ENCODE data around the gene SV2C.
"Not testable (repeated sequence)": the region's sequence is repeated elsewhere in the genome, so short reads cannot be mapped to it uniquely, and the experiment has no call there.

SV2C gene

GRCh38 chr5:76325876-76326491 lies 242.8 kb downstream of the SV2C start:
- no peak overlapping the region for H3K4me3 ChIP-seq
- H3K27ac ChIP-seq, result peak overlapping the region in 14 of 21 experiments; percentile 33 to 90 (median 66)

DNA sequence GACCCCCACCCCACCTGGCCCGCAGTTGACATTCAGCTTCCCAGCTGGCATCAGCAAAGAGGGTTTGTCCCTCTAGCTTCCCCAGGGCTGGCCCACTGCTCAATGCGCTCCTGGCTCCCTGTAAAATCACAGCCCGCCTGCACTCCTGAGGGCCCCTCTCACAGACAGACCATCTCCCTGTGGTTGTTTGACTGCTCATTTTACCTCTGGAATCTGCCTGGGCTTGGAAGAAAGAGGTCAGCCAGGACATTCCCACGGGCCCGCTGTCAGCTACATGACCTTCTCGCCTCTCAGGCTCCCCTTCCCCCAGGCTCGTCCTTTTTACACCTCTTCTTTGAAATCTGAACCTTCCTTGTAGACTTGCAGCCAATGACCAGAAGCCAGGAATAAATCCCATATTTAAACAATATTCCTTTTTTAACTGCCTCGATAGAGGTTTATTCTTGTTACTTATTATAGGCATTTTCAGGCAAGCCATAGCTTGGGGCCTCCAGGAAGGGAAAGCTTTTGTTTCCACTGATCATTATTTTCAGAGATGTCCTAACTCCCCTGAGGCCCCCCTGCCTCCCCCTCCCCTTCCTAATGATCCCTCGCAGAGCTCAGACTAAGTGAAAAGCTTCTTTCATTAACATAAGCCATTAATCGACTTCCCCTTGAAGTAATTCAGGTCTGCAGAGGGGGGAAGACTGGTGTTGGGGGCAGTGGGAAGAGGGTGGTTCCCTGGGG lies 243.6 kb downstream of the SV2C start:
- Histone ChIP-seq H3K27ac (peak overlapping the region in 16 of 21 experiments; percentile 13 to 90 (median 62)), H3K4me3 (no peak overlapping the region)

- H3K4me3 ChIP-seq, result no peak overlapping the region
- no peak overlapping the region for H3K27ac ChIP-seq
Measured at GRCh38 chr5:76329346-76329745, 246.2 kb downstream of the SV2C start.

DNA sequence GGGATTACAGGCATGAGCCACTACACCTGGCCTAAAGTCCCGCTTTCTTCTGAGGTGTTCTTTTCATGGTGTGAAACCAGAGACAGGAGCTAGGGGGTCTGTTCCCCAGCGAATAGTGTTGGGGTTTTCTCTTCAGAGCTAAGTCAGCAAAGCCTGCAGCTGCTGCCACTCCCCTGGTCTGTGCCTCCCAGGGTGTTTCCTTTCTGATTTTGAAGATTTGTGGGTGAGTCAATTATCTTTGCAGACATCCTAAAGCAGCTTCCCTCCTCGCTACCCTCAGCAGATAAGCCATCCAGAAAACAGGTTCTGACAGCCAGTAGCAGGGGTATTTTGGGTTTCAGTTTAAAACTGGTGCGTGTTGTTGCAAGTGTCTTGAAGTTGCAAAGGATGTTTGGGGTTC lies 247.9 kb downstream of the SV2C start:
- Histone ChIP-seq H3K4me3 (no peak overlapping the region), H3K27ac (peak overlapping the region in 6 of 21 experiments; percentile 3 to 80 (median 52))

DNA sequence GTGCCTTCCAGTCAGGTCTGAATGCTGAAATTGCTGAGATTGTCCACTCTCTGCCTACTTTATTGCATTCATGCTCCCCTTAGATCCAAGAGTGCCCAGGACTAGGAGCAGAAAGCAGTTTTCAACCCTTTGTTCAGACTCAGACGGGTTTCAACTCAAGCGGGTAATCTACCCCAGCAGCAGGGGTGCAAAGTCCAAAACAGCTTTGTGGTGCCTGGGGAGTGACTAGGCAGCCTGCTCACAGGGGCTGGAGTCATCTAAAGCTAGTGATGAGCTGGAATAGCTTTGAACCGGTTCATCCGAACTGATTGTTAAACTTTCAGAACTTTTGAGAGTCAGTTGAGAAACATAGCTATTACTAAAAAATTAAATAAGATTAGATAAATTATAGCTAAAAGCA lies 248.9 kb downstream of the SV2C start:
- Histone ChIP-seq H3K27ac (peak overlapping the region in 4 of 21 experiments; percentile 11 to 80 (median 76)), H3K4me3 (no peak overlapping the region)

DNA sequence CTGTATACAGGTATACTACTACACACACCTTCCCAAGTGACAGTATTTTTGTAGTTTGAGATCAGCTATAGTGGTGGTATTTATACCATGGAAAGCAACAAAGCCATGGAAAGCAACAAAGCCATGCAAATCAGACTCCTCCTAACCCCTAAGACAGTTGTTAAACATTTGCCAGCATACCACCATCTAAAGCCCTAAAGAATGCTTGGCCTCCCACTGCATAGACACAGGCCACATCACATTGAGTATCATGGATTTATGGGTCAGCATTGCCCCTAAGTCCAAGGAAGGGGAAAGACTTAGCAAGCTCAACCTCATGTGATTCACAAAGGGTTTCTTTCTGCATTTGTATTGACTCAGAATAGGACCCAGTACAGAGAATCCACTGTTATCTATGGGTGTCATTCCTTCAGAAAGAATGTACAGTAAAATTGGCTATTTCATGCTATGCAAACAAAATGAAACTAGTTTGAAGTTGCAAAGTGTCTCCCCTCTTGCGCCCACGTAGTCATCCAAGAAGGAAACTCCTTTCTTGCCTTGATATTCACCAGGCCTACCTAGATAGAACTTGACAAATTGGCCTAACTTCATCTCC lies 249.5 kb downstream of the SV2C start:
- Histone ChIP-seq H3K27ac (peak overlapping the region in 1 of 21 experiments; percentile 80), H3K4me3 (no peak overlapping the region)

DNA sequence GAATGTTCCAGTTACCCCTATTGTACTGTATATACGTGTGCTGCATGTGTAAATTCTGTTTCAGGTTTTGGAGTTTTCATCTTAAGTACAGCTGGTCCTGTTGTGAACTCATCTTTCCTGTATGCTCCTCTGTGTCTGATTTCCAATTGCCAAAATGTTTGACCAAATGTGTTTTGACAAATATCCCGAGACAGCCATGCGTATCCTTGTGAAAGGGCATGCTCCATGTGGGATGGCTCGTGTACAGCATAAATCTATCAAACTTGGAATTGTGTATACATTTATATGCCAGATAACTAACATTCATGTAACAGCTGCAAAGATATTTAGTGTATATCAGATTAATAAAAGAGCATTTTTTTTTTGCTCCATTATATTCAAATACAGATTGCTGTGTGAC lies 250.4 kb downstream of the SV2C start:
- no peak overlapping the region for H3K27ac ChIP-seq
- H3K4me3 ChIP-seq, result no peak overlapping the region

- Histone ChIP-seq H3K4me3 (no peak overlapping the region), H3K27ac (no peak overlapping the region)
Measured at GRCh38 chr5:76334574-76334973, 251.4 kb downstream of the SV2C start.

- not testable (repeated sequence) for H3K27ac ChIP-seq, H3K4me3 ChIP-seq
Measured at GRCh38 chr5:76335451-76335850, 252.3 kb downstream of the SV2C start.

GRCh38 chr5:76336253-76336809 lies 253.1 kb downstream of the SV2C start:
- not testable (repeated sequence) for H3K27ac ChIP-seq, H3K4me3 ChIP-seq

DNA sequence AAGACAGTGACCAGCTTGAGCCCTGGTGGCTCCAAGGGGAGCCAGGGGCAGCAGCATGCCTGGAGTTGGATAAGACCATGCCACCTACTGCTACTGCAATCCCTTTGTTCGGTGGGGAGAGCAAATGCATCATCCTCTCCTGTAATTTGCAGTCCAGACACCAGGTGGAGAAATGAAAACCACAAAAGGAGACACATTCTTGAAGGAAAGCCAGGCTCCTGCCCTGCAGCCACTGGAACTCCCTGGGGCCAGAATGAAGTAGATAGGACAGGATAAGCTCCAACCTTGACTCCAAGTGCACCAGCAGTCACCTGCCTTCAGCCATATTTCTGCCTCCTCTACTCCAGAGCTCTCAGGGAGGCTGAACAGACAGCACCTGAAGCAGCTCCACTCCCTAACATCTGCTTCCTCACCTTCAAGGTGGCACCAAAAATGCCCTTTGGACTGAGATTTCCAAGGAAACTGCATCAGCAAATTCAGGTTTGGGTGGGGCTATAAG lies 254.8 kb downstream of the SV2C start:
- no peak overlapping the region for H3K27ac ChIP-seq
- no peak overlapping the region for H3K4me3 ChIP-seq

- Histone ChIP-seq H3K27ac (no peak overlapping the region), H3K4me3 (no peak overlapping the region)
Measured at GRCh38 chr5:76339919-76340318, 256.7 kb downstream of the SV2C start.

DNA sequence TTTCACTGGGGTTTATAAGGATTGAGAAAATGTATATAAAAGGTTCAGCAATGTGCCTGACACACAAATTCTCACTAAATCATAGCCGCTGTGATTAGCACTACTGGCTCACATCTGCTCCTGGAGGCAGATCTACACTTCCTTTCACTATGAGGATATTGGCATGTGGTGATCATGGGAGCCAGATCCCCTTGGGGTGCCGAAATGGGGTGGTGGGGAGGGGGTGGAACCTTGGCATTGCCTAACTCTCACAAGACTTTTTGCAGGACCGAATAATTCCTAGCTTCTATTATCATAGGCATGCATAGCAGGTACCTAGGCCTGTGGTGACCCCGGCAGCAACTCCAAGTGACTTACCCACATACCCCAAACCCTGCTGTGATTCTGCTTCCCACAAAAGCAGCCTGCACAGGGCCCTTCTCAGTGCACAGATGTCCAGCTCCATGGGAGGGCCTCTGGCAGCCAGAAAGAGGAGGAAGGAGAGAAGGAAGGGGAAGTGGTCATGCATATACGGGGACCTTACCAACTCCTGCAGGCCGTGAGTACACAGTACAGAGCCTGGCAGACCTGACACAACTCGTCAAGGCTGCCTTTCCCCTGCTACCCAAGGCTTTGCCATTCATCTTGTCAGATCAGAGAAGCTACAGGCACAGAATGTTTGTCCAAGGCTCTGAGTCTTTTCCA lies 258.6 kb downstream of the SV2C start:
- H3K4me3 ChIP-seq, result no peak overlapping the region
- peak overlapping the region in 3 of 21 experiments; percentile 20 to 41 (median 39) for H3K27ac ChIP-seq

- Histone ChIP-seq H3K27ac (peak overlapping the region in 3 of 21 experiments; percentile 20 to 41 (median 39)), H3K4me3 (no peak overlapping the region)
Measured at GRCh38 chr5:76342474-76342873, 259.3 kb downstream of the SV2C start.

GRCh38 chr5:76345582-76345981 lies 262.4 kb downstream of the SV2C start:
- Histone ChIP-seq H3K4me3 (no peak overlapping the region), H3K27ac (no peak overlapping the region)

DNA sequence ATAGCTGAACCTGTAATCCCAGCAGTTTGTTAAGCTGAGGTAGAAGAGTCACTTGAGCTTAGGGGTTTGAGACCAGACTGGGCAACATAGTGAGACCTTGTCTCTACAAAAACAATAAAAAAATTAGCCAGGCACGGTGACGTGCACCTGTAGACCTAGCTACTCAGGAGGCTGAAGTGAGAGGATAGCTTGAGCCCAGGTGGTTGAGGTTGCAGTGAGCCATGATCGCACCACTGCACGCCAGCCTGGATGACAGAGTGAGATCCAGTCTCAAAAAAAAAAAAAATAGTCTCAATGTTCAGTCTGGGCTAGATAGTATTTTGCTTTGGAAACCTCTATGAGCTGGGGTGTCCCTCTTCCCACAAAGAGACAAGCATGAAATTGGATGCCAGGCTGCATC lies 268.0 kb downstream of the SV2C start:
- no peak overlapping the region for H3K4me3 ChIP-seq
- no peak overlapping the region for H3K27ac ChIP-seq

DNA sequence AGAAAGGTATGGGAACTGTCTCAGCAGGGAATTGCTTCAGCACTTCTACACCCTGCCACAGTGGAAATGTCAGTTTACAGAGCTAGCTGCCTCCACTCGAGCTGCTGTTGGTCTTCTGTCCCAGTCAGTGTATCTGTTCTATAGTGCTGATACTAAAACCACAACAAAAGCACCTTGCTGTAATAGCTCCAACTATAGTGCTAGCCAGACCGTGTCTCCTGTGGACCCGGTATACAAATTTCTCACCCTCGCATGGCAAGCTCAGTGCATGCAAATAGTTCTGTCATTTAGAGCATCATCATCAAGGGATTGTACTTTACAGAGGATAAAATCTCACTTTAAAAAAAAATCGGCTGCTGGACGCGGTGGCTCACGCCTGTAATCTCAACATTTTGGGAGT lies 268.4 kb downstream of the SV2C start:
- no peak overlapping the region for H3K4me3 ChIP-seq
- H3K27ac ChIP-seq, result no peak overlapping the region

DNA sequence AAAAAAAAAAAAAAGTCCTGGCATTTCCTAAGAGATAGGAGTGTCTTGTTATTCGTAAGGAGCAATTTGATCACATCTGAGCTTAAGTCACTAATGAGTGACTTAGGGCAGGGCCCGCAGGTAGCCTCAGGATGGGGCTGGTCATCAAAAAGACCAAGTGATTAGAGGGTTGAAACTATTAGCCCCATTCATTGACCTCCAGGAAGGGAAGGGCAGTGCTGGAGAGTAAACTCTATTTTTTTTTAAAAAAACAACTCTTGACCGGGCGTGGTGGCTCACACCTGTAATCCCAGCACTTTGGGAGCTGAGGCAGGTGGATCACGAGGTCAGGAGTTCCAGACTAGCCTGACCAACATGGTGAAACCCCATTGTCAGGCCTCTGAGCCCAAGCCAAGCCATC lies 273.7 kb downstream of the SV2C start:
- H3K4me3 ChIP-seq, result no peak overlapping the region

DNA sequence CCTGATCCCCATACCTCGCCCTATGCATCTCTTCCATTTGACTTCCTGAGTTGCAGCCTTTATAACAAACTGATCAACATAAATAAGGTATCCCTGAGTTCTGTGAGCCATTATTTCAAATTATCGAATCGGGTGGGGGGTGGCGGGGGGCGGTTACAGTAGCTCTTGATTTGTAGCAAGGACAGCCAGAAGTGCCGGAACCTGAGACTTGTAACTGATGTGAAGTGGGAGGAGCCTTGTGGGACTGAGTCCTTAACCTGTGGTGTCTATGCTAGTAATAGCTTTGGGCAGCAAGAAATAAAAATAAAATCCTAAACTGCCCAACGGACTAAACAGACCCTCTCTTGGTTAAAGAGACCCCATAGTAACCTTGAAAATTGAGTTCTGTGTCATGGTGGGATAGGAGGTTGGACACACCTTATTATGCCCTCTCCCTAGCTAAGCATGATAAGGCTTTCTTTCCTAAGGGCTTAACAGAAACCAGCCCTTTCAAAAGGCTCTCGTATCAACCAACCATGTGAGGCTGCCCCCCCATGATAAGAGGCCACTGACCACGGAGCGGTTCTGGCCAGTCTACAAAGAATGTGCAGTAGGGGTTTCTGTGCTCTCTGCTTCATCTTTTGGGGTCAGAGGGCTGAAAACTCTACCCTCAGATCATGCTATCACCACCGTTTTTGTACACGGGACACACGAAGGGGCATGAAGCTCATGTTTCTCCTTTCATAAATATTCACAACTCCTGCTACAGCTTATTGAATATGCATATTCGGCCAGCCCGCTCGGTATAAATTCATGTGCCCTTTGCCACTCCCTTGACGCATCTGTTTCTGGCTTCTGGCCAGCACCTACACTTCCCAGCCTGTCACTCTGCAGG lies 280.4 kb downstream of the SV2C start:
- Histone ChIP-seq H3K4me3 (no peak overlapping the region), H3K27ac (no peak overlapping the region)

More for the DNA sequence above, 273.7 kb downstream of the SV2C start:
- no peak overlapping the region for H3K27ac ChIP-seq

Data from skin epidermis (tissue), 12 donors.